Nephron progenitor cell (in vitro differentiated cells): Measurements from ENCODE around the gene TRIAP1.

Source experiments
- DNase-seq: peaks from one replicate; pipeline ENCODE4 v3.0.0; 2021
- H3K27ac Mint-ChIP-seq: 2 replicates; pipeline ENCODE4 v1.8.0; 2021; ENCODE audit warnings: mild to moderate bottlenecking, moderate library complexity, mixed read lengths
- H3K27me3 Mint-ChIP-seq: 2 replicates; pipeline ENCODE4 v1.8.0; 2021; ENCODE audit warnings: mild to moderate bottlenecking, low read depth, mixed read lengths; ENCODE audit not compliant: poor library complexity
- H3K36me3 Mint-ChIP-seq: 2 replicates; pipeline ENCODE4 v1.8.0; 2021; ENCODE audit warnings: low read depth, mixed read lengths
- H3K4me1 Mint-ChIP-seq: 2 replicates; pipeline ENCODE4 v1.8.0; 2021; ENCODE audit warnings: mixed read lengths
- H3K4me3 Mint-ChIP-seq: 2 replicates; pipeline ENCODE4 v1.8.0; 2021; ENCODE audit warnings: mild to moderate bottlenecking, moderate library complexity, mixed read lengths
- H3K9me3 Mint-ChIP-seq: 2 replicates; pipeline ENCODE4 v1.8.0; 2021; ENCODE audit warnings: mild to moderate bottlenecking, moderate library complexity, mixed read lengths
- TF ChIP-seq, protein P1 (sequence below): fragments of 200-600 bp; sonication (generic); IDR thresholded peaks from 2 replicates; pipeline ENCODE4 v1.5.0; 2021; ENCODE audit warnings: antibody characterized with exemption

The TRIAP1 gene

DNA sequence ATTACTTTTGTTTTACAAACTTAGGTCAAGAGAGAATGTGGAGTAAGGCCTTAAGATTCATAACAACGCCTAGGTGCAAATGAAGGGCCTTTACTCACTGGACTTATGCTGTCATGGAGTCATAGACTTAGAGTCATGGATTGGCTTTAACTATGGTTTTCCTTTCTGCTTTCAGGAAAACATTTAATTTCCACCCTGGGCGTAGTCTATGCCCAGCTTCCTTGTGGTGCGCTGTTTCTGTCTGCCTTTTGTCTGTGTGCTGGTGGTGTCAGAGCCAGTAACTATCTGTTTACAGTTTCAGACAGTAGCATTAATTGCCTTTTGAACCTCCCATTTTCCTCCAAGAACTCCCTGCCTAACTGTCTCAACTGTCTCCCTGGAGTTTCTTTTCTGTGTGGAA is 40.1 kb downstream of the TRIAP1 start:
- H3K9me3 Mint-ChIP-seq, result no peaks in the 10 kb centered on the region
- no peaks in the 10 kb centered on the region for H3K36me3 Mint-ChIP-seq
- peaks cover 21% of the 10 kb centered on the region for H3K4me1 Mint-ChIP-seq

DNA sequence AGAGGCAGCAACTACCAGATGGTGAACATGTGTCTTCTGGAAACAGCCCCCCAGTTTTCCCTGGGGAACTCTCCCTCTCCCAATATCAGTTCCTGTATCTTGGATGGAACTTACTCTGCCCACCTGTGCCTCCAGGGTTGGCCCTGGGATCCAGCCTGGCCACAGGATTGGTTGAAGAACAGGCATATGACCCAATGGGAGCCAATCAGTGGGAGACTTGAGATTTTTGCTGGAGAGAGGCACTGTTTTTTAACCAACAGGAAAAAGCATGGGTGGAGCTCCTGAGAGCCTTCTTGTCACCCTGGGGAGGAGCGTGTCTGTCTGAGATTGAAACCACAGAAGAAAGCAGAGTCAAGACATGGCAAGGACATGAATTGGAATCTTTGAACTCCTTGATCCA is 41.9 kb downstream of the TRIAP1 start:
- H3K4me3 Mint-ChIP-seq, result no peak overlapping the region
- TF ChIP-seq, protein P1, sequence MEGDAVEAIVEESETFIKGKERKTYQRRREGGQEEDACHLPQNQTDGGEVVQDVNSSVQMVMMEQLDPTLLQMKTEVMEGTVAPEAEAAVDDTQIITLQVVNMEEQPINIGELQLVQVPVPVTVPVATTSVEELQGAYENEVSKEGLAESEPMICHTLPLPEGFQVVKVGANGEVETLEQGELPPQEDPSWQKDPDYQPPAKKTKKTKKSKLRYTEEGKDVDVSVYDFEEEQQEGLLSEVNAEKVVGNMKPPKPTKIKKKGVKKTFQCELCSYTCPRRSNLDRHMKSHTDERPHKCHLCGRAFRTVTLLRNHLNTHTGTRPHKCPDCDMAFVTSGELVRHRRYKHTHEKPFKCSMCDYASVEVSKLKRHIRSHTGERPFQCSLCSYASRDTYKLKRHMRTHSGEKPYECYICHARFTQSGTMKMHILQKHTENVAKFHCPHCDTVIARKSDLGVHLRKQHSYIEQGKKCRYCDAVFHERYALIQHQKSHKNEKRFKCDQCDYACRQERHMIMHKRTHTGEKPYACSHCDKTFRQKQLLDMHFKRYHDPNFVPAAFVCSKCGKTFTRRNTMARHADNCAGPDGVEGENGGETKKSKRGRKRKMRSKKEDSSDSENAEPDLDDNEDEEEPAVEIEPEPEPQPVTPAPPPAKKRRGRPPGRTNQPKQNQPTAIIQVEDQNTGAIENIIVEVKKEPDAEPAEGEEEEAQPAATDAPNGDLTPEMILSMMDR, result no peak
- no peak for DNase-seq
- H3K27me3 Mint-ChIP-seq, result no peaks in the 10 kb centered on the region
- H3K27ac Mint-ChIP-seq, result no peak overlapping the region
- H3K4me1 Mint-ChIP-seq, result peaks cover 26% of the 10 kb centered on the region
- H3K9me3 Mint-ChIP-seq, result peaks cover 4% of the 10 kb centered on the region
- no peaks in the 10 kb centered on the region for H3K36me3 Mint-ChIP-seq

More for the DNA sequence above, 40.1 kb downstream of the TRIAP1 start:
- Mint-ChIP-seq H3K4me3 (no peak overlapping the region), H3K27ac (peak overlapping the region; percentile 57), H3K27me3 (peaks cover 3% of the 10 kb centered on the region)
- DNase-seq, result no peak
- TF ChIP-seq, protein P1, result no peak

- no peaks in the 10 kb centered on the region for H3K36me3 Mint-ChIP-seq
- H3K4me1 Mint-ChIP-seq, result peaks cover 26% of the 10 kb centered on the region
- peaks cover 4% of the 10 kb centered on the region for H3K9me3 Mint-ChIP-seq
- DNase-seq, result no peak
- TF ChIP-seq, protein P1, result no peak
- H3K27ac Mint-ChIP-seq, result no peak overlapping the region
- H3K27me3 Mint-ChIP-seq, result no peaks in the 10 kb centered on the region
- no peak overlapping the region for H3K4me3 Mint-ChIP-seq
Measured at GRCh38 chr12:120403869-120404268, 42.3 kb downstream of the TRIAP1 start.

DNA sequence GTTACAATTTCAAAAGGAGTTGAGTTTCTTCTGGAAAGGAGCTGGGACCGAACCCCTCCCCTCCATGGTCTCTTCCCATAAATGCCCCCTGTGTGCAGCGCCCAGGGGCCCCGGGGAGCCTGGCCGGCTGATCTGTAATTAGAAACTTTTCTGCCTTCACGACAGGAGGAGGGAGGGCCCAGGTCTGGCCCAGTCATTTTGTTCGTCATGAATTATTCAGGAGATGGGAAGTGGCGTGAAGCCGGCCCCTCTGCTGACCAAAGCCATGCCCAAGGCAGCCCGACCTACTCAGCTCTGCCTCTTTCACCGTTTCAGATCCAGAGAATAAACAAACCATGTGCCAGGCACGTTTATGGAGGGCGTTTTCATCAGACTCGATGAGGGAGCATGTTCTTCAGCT is 44.0 kb downstream of the TRIAP1 start:
- Mint-ChIP-seq H3K27ac (peak overlapping the region; percentile 92), H3K9me3 (peaks cover 4% of the 10 kb centered on the region), H3K36me3 (no peaks in the 10 kb centered on the region), H3K27me3 (no peaks in the 10 kb centered on the region), H3K4me1 (peaks cover 33% of the 10 kb centered on the region), H3K4me3 (peak overlapping the region; percentile 59)
- peak; percentile 62 for DNase-seq
- TF ChIP-seq, protein P1, result no peak

GRCh38 chr12:120399531-120399930 is 46.7 kb downstream of the TRIAP1 start:
- peaks cover 31% of the 10 kb centered on the region for H3K4me1 Mint-ChIP-seq
- TF ChIP-seq, protein P1, result no peak
- H3K27ac Mint-ChIP-seq, result no peak overlapping the region
- DNase-seq, result no peak
- peaks cover 20% of the 10 kb centered on the region for H3K27me3 Mint-ChIP-seq
- H3K4me3 Mint-ChIP-seq, result no peak overlapping the region
- H3K9me3 Mint-ChIP-seq, result peaks cover 4% of the 10 kb centered on the region
- no peaks in the 10 kb centered on the region for H3K36me3 Mint-ChIP-seq

DNA sequence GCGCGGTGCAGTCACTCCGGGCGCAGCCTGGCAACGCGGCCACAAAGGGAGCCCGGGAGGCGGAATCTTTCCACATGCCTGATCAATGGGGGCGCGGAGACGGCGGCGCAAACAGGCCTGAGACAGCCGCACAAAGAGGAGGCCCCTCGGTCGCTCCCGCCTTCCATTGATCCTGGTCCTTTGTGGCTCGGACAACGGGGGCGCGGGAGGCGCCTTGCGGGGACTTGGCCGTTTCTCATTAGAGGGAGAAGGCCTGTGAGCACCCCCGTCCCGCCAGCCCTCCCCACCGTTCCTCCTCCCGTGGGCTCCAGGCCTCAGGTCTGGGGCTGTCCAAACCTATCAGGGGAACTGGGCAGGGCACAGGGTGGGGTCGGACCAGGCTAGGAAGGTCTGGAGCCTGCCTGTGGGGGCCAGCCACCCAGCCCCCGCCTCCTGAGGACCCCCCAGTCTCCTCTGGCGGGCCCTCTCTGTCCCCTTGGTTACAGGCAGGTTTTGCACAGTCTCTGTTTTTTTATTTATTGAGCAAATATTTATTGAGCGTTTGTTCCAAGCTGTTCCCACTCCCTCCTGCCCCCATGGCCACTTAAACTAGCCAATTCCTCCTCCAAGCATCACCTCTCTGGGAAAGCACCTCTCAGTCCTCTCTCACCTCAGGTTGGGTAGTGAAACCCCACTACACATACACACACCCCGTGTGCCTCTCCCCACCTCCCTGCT is 48.2 kb downstream of the TRIAP1 start:
- no peak overlapping the region for H3K27ac Mint-ChIP-seq
- H3K9me3 Mint-ChIP-seq, result peaks cover 4% of the 10 kb centered on the region
- H3K36me3 Mint-ChIP-seq, result no peaks in the 10 kb centered on the region
- peaks cover 34% of the 10 kb centered on the region for H3K4me1 Mint-ChIP-seq
- peaks cover 32% of the 10 kb centered on the region for H3K27me3 Mint-ChIP-seq
- no peak overlapping the region for H3K4me3 Mint-ChIP-seq
- DNase-seq, result no peak
- TF ChIP-seq, protein P1, result no peak
